Upper lobe of left lung (tissue), 6 donors: ENCODE data around the gene TMEM135. TPM values are rescaled to one million over a fixed set of nuclear protein-coding genes. Genes with fewer than 3 reads are reported as not detected.

Source experiments
- ATAC-seq, 2 donors: fragments of 200-7000 bp; cut with Tn5 transposase; one replicate each; pipeline ENCODE4 v1.9.1; 2022; ENCODE audit warnings: mild to moderate bottlenecking in 2 of 2, moderate library complexity in 2 of 2; ENCODE audit not compliant: low FRiP score in 2 of 2
- DNase-seq, 2 donors: peaks; one replicate each; pipeline ENCODE4 v3.0.0-alpha.2; 2019 to 2020
- H3K27ac ChIP-seq, 4 donors: fragments of 200-600 bp; sonication (generic); one replicate each; pipeline ENCODE4 v1.5.1; 2016 to 2019
- H3K27me3 ChIP-seq, 4 donors: fragments of 200-600 bp; sonication (generic); one replicate each; pipeline ENCODE4 v1.5.1; 2017 to 2019
- H3K36me3 ChIP-seq, 4 donors: fragments of 200-600 bp; sonication (generic); one replicate each; pipeline ENCODE4 v1.5.1; 2016 to 2019
- H3K4me1 ChIP-seq, 4 donors: fragments of 200-600 bp; sonication (generic); one replicate each; pipeline ENCODE4 v1.5.1; 2018 to 2019
- H3K4me3 ChIP-seq, 4 donors: fragments of 200-600 bp; sonication (generic); one replicate each; pipeline ENCODE4 v1.5.1; 2017 to 2019; ENCODE audit warnings: mild to moderate bottlenecking in 2 of 4, moderate library complexity in 1 of 4
- H3K9me3 ChIP-seq, 4 donors: fragments of 200-600 bp; sonication (generic); one replicate each; pipeline ENCODE4 v1.5.1; 2018 to 2019
- CTCF ChIP-seq, 6 experiments: fragments of 450-650 bp in 4 of 6; fragments of 200-600 bp in 2 of 6; sonication (generic) in 2 of 6; IDR thresholded peaks; one replicate each; pipeline ENCODE4 v1.5.1; 2016 to 2019; ENCODE audit warnings: antibody characterized with exemption in 6 of 6
- EP300 ChIP-seq, 4 donors: sonication (generic); formaldehyde crosslinking; IDR thresholded peaks; one replicate each; pipeline ENCODE4 v1.5.1; 2017; ENCODE audit warnings: antibody characterized with exemption in 4 of 4, control low read depth in 2 of 4
- POLR2A ChIP-seq, 4 donors: fragments of 450-650 bp; IDR thresholded peaks; one replicate each; pipeline ENCODE4 v1.5.1; 2016 to 2017; ENCODE audit warnings: antibody characterized with exemption in 4 of 4, mild to moderate bottlenecking in 2 of 4
- POLR2AphosphoS5 ChIP-seq, 2 donors: sonication (generic); formaldehyde crosslinking; IDR thresholded peaks; one replicate each; pipeline ENCODE4 v1.5.1; 2017; ENCODE audit warnings: antibody characterized with exemption in 2 of 2
- WGBS, 2 donors: methylation state at CpG; one replicate each; pipeline ENCODE4 v1.1.5; 2017 to 2018; 5-methylcytosine and 5-hydroxymethylcytosine counted together
- total RNA-seq, 6 donors: library from RNA; depleted of rRNA in 4 of 6; stranded (reverse); fragments of >200 nt in 4 of 6; gene quantifications; one replicate each; pipeline versions ENCODE4 v1.1.0 to v1.2.1, GENCODE V29; 2016 to 2021
- donor health status: DM: no; HTN: no; CAD: no; lungs with moderate emphysema.
- donor health status: DM: no; HTN: yes; CAD: no; lungs with severe emphysema.

Gene TMEM135
- total RNA-seq, 6 donors from 2014 or later = 12.6 to 33.5 (median 19.1) TPM

DNA sequence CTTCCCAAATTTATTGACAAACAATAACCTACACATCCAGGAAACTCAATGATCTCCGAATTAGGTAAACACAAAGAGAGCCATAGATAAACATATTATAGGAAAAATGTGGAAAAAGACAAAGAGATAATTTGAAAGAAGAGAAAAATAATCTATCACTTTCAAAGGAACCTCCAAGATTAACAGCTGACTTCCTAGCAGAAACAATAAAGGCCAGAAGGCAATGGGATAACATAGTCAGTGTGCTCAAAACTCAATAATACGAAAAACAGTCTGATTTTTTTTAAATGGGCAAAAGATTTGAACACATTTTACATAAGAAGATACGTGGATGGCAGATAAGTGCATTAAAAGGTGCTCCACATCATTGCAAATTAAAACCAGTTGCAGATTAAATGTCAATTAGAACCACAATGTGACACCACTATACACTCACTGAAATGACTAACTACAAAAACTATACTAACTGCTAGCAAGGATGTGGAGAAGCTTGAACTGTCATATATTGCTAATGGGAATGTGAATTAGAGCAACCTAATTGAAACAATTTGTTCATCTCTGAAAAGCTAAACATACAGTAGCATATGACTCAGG, 300.4 kb downstream of the TMEM135 start:
- Histone ChIP-seq H3K36me3 (no peaks in the 10 kb centered on the region), H3K9me3 (peaks cover 0 to 28% (median 22%) of the 10 kb centered on the region in 4 donors), H3K27me3 (no peaks in the 10 kb centered on the region), H3K4me3 (no peak overlapping the region), H3K27ac (no peak overlapping the region), H3K4me1 (no peaks in the 10 kb centered on the region)
- ATAC-seq (no peak), DNase-seq (no peak)
- 81 to 84% methylated on average over 3 of the region's 3 CpGs for WGBS, 2 donors
- TF ChIP-seq CTCF (IDR thresholded peaks at IDR 0.05) (no peak), POLR2A (IDR thresholded peaks at IDR 0.05) (no peak), POLR2AphosphoS5 (IDR thresholded peaks at IDR 0.05) (no peak), EP300 (IDR thresholded peaks at IDR 0.05) (no peak)

DNA sequence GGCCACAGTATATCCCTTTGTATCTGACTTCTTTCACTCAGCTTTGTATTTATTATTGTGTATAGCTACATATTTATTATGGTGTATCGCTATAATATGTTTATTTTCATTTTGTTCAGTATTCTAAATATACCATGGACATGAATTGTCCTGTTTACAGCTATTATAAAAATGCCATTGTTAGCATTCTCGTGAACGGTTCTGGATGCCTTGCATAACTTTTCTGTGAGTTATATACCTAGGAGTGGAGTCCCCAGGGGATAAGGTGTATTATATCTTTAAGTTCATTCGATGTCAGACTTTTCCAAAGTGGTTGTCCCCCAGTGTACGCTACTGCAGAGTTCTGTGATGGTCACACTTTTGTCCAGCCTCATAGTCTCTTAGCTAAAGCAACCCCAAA, 301.7 kb downstream of the TMEM135 start:
- peaks cover 0 to 28% (median 22%) of the 10 kb centered on the region in 4 donors for H3K9me3 ChIP-seq
- no peak for ATAC-seq
- H3K4me3 ChIP-seq = no peak overlapping the region
- no peaks in the 10 kb centered on the region for H3K36me3 ChIP-seq
- WGBS, 2 donors = 91% methylated on average over 5 of the region's 5 CpGs
- TF ChIP-seq POLR2A (IDR thresholded peaks at IDR 0.05) (no peak), POLR2AphosphoS5 (IDR thresholded peaks at IDR 0.05) (no peak), EP300 (IDR thresholded peaks at IDR 0.05) (no peak), CTCF (IDR thresholded peaks at IDR 0.05) (no peak)
- no peaks in the 10 kb centered on the region for H3K27me3 ChIP-seq
- no peak for DNase-seq
- H3K27ac ChIP-seq = no peak overlapping the region
- H3K4me1 ChIP-seq = no peaks in the 10 kb centered on the region

GRCh38 chr11:87347441-87347840, 309.7 kb downstream of the TMEM135 start:
- 62 to 74% methylated on average over 2 of the region's 2 CpGs for WGBS, 2 donors
- H3K27ac ChIP-seq = no peak overlapping the region
- no peaks in the 10 kb centered on the region for H3K9me3 ChIP-seq
- ATAC-seq (no peak), DNase-seq (no peak)
- no peaks in the 10 kb centered on the region for H3K27me3 ChIP-seq
- no peak for TF ChIP-seq POLR2A (IDR thresholded peaks at IDR 0.05)
- TF ChIP-seq CTCF (IDR thresholded peaks at IDR 0.05) = no peak
- no peak for TF ChIP-seq EP300 (IDR thresholded peaks at IDR 0.05)
- no peak for TF ChIP-seq POLR2AphosphoS5 (IDR thresholded peaks at IDR 0.05)
- H3K4me3 ChIP-seq = no peak overlapping the region
- H3K36me3 ChIP-seq = no peaks in the 10 kb centered on the region
- peaks cover 0 to 1% (median under 1%) of the 10 kb centered on the region in 4 donors for H3K4me1 ChIP-seq

DNA sequence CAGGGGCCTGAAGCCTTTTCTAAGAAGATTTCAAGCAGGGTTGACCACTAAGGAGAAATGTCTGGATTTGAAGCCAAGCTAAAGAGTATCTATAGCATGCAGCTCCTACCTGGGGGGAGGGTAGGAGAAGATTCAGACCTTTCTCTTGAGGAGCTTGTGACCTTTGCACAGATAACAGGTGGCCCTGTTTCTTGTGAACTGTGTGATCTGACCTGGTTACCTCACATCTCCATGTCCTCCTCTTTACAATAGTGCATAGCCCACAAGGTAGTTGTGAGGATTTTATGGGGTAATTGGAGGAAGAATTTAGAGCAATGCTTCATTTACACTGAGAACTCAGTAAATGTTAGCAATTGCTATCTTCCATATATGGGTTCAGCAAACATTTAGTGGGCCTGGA, 310.1 kb downstream of the TMEM135 start:
- H3K4me1 ChIP-seq = peaks cover 0 to 5% (median 4%) of the 10 kb centered on the region in 4 donors
- ATAC-seq (no peak), DNase-seq (no peak)
- TF ChIP-seq POLR2A (IDR thresholded peaks at IDR 0.05) = no peak
- no peak for TF ChIP-seq EP300 (IDR thresholded peaks at IDR 0.05)
- no peak for TF ChIP-seq POLR2AphosphoS5 (IDR thresholded peaks at IDR 0.05)
- H3K27ac ChIP-seq = no peak overlapping the region
- H3K9me3 ChIP-seq = no peaks in the 10 kb centered on the region
- H3K27me3 ChIP-seq = no peaks in the 10 kb centered on the region
- no peaks in the 10 kb centered on the region for H3K36me3 ChIP-seq
- H3K4me3 ChIP-seq = no peak overlapping the region

GRCh38 chr11:87351676-87352075, 313.9 kb downstream of the TMEM135 start:
- ATAC-seq (no peak), DNase-seq (no peak)
- no peak overlapping the region for H3K4me3 ChIP-seq
- peaks cover 0 to 14% (median 8%) of the 10 kb centered on the region in 4 donors for H3K4me1 ChIP-seq
- H3K36me3 ChIP-seq = no peaks in the 10 kb centered on the region
- TF ChIP-seq EP300 (IDR thresholded peaks at IDR 0.05) (no peak), CTCF (IDR thresholded peaks at IDR 0.05) (no peak), POLR2A (IDR thresholded peaks at IDR 0.05) (no peak), POLR2AphosphoS5 (IDR thresholded peaks at IDR 0.05) (no peak)
- H3K9me3 ChIP-seq = no peaks in the 10 kb centered on the region
- 49 to 61% methylated on average over 2 of the region's 2 CpGs for WGBS, 2 donors
- H3K27ac ChIP-seq = no peak overlapping the region
- no peaks in the 10 kb centered on the region for H3K27me3 ChIP-seq
